Measurements from ENCODE around the gene HDAC4.

HDAC4 gene

DNA sequence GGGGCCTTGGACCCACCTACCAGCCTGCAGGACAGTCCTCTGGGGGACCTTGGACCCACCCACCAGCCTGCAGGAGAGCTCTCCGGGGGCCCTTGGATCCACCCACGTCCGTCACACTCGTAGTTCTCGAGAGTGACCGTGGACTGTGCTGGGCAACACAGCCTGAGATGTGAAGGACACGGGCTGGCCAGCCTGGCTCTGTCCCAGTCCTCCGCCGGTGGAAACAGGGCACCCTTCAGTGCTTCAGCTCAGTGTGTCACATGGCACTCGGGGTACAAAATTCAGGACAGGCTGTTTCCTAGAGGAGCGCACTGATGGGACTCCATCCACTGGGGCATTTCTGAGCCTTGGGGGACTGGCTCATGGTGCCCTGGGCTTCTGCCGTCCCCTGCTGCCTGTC lies 341.0 kb downstream of the HDAC4 start:
- no peak for DNase-seq
- Histone ChIP-seq H3K36me3 (replicated peaks) (no peaks in the 10 kb centered on the region), H3K27me3 (replicated peaks) (no peaks in the 10 kb centered on the region), H3K27ac (no peak overlapping the region), H3K4me3 (ENCODE audit: low read depth, low read length) (no peak overlapping the region)
- in situ Hi-C loops (cut with HindIII; ENCODE audit: low pct_ligation_motif_present, low sequenced_read_pairs): no loop called here
- no peak for TF ChIP-seq CTCF (IDR thresholded peaks at IDR 0.05; ENCODE audit: low read depth, low read length, missing control alignments)

- Histone ChIP-seq H3K27me3 (replicated peaks) (no peaks in the 10 kb centered on the region), H3K27ac (no peak overlapping the region), H3K4me3 (ENCODE audit: low read depth, low read length) (no peak overlapping the region), H3K36me3 (replicated peaks) (no peaks in the 10 kb centered on the region)
- in situ Hi-C loops (cut with HindIII; ENCODE audit: low pct_ligation_motif_present, low sequenced_read_pairs): no loop called here
- no peak for DNase-seq
- no peak for TF ChIP-seq CTCF (IDR thresholded peaks at IDR 0.05; ENCODE audit: low read depth, low read length, missing control alignments)
These were observed 342.1 kb downstream of the HDAC4 start for GRCh38 chr2:239058766-239059165.

GRCh38 chr2:239057533-239057932 lies 343.3 kb downstream of the HDAC4 start:
- TF ChIP-seq CTCF (IDR thresholded peaks at IDR 0.05; ENCODE audit: low read depth, low read length, missing control alignments): no peak
- Histone ChIP-seq H3K27ac (no peak overlapping the region), H3K36me3 (replicated peaks) (no peaks in the 10 kb centered on the region), H3K4me3 (ENCODE audit: low read depth, low read length) (no peak overlapping the region), H3K27me3 (replicated peaks) (no peaks in the 10 kb centered on the region)
- DNase-seq: peak; percentile 33
- in situ Hi-C loops (cut with HindIII; ENCODE audit: low pct_ligation_motif_present, low sequenced_read_pairs): no loop called here

- Histone ChIP-seq H3K27ac (no peak overlapping the region), H3K36me3 (replicated peaks) (no peaks in the 10 kb centered on the region), H3K27me3 (replicated peaks) (no peaks in the 10 kb centered on the region), H3K4me3 (ENCODE audit: low read depth, low read length) (no peak overlapping the region)
- in situ Hi-C loops (cut with HindIII; ENCODE audit: low pct_ligation_motif_present, low sequenced_read_pairs): no loop called here
- TF ChIP-seq CTCF (IDR thresholded peaks at IDR 0.05; ENCODE audit: low read depth, low read length, missing control alignments): no peak
- DNase-seq: no peak
These were observed 344.2 kb downstream of the HDAC4 start for GRCh38 chr2:239056611-239057010.

- H3K27ac ChIP-seq: no peak overlapping the region
- H3K27me3 ChIP-seq (replicated peaks): no peaks in the 10 kb centered on the region
- H3K4me3 ChIP-seq (ENCODE audit: low read depth, low read length): no peak overlapping the region
- in situ Hi-C loops (cut with HindIII; ENCODE audit: low pct_ligation_motif_present, low sequenced_read_pairs): no loop called here
- no peak for TF ChIP-seq CTCF (IDR thresholded peaks at IDR 0.05; ENCODE audit: low read depth, low read length, missing control alignments)
- H3K36me3 ChIP-seq (replicated peaks): no peaks in the 10 kb centered on the region
- DNase-seq: no peak
These were observed 344.9 kb downstream of the HDAC4 start for GRCh38 chr2:239055756-239056493.

GRCh38 chr2:239054921-239055320 lies 345.9 kb downstream of the HDAC4 start:
- in situ Hi-C loops (cut with HindIII; ENCODE audit: low pct_ligation_motif_present, low sequenced_read_pairs): no loop called here
- no peak for DNase-seq
- Histone ChIP-seq H3K27me3 (replicated peaks) (no peaks in the 10 kb centered on the region), H3K36me3 (replicated peaks) (no peaks in the 10 kb centered on the region), H3K27ac (no peak overlapping the region), H3K4me3 (ENCODE audit: low read depth, low read length) (no peak overlapping the region)
- TF ChIP-seq CTCF (IDR thresholded peaks at IDR 0.05; ENCODE audit: low read depth, low read length, missing control alignments): no peak
